ENCODE measurements around the gene VWA8. TPM values are rescaled to one million over a fixed set of nuclear protein-coding genes. Genes with fewer than 3 reads are reported as not detected.

VWA8 gene
- total and polyA plus RNA-seq, 2 of the 8 experiments (the other 6 are each of a cell fraction or from before 2014, with no cell fraction given): 5.9 to 19.6 TPM

DNA sequence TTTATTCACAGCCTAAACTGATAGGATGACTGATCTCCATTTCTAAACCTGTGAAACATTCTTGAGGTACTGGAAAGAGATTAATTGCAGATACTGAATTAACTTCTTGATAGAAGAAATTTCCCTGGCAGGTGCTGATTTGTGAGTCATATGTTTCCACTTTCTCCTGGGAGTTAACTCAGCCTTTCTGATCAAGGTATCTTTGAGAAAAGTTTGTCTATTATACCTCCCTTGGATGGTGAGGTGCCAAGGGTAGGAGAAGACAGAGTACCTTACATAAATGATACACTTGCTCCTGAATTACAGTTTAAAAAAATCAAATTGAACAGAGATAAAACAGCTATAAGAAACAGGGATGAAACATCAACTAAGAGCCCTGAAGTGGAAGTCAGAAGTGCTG lies 380.6 kb downstream of the VWA8 start (continued):
- TF ChIP-seq GABPA (IDR thresholded peaks at IDR 0.05; ENCODE audit: borderline replicate concordance, insufficient read depth, low read length): no peak
- TF ChIP-seq HDAC2 (IDR thresholded peaks at IDR 0.05; ENCODE audit: borderline replicate concordance in 1 of 2, low read depth in 2 of 2, low read length in 2 of 2): no peak
- no peak for TF ChIP-seq KDM1A (IDR thresholded peaks at IDR 0.05; ENCODE audit: borderline replicate concordance, low read length)
